H1 (cell line): ENCODE data around the gene XRRA1. TPM values are rescaled to one million over a fixed set of nuclear protein-coding genes. Genes with fewer than 3 reads are reported as not detected.

Source experiments
- CTCF ChIA-PET: fragments of 300-600 bp; sonication (Branson Sonifier 250); formaldehyde crosslinking; loops from one replicate; lab custom pipeline; 2021; ENCODE audit not compliant: partially characterized antibody; lab: Charles Lee
- POLR2A ChIA-PET: fragments of 300-600 bp; sonication (Branson Sonifier 250); formaldehyde crosslinking; loops from one replicate; lab custom pipeline; 2021; ENCODE audit warnings: inconsistent platforms; ENCODE audit not compliant: partially characterized antibody; lab: Charles Lee
- DNase-seq, 2 experiments: peaks; one replicate each; pipeline versions ENCODE4 v3.0.0 to v3.0.0-alpha.2; 2010 to 2022; ENCODE audit warnings: low spot score in 2 of 2, low read depth in 1 of 2, mixed read lengths in 1 of 2
- FAIRE-seq: peaks from 2 replicates; lab custom pipeline; 2011; peaks lifted over from hg19 to GRCh38; lab: Jason Lieb, UNC
- H2AFZ ChIP-seq: 2 replicates; pipeline ENCODE4 v1.8.1; 2012; ENCODE audit warnings: low read length, inconsistent platforms
- H2AK5ac ChIP-seq: 2 replicates; pipeline ENCODE4 v1.6.1; 2013; ENCODE audit warnings: low read depth, low read length
- H2BK120ac ChIP-seq: replicated peaks from 2 replicates; pipeline ENCODE3; 2013; ENCODE audit warnings: low read depth, low read length, inconsistent platforms
- H2BK12ac ChIP-seq: 2 replicates; pipeline ENCODE4 v1.6.1; 2013; ENCODE audit warnings: low read depth, low read length
- H2BK15ac ChIP-seq: 2 replicates; pipeline ENCODE4 v1.6.1; 2013; ENCODE audit warnings: low read length
- H2BK20ac ChIP-seq: 2 replicates; pipeline ENCODE4 v1.6.1; 2013; ENCODE audit warnings: low read length
- H2BK5ac ChIP-seq: 2 replicates; pipeline ENCODE4 v1.6.1; 2013; ENCODE audit warnings: low read depth, low read length
- H3K14ac ChIP-seq: 2 replicates; pipeline ENCODE4 v1.6.1; 2013; ENCODE audit warnings: inconsistent platforms; ENCODE audit not compliant: insufficient read length
- H3K18ac ChIP-seq: 2 replicates; pipeline ENCODE4 v1.6.1; 2013; ENCODE audit warnings: low read length; ENCODE audit errors: extremely low read depth
- H3K23ac ChIP-seq: 2 replicates; pipeline ENCODE4 v1.6.1; 2013; ENCODE audit warnings: inconsistent platforms; ENCODE audit not compliant: insufficient read length
- H3K23me2 ChIP-seq: 2 replicates; pipeline ENCODE4 v1.6.1; 2013; ENCODE audit warnings: low read depth, low read length
- H3K27ac ChIP-seq: 2 replicates; pipeline ENCODE4 v1.6.1; 2011; ENCODE audit warnings: low read depth, low read length, inconsistent platforms
- H3K27me3 ChIP-seq, 4 experiments: replicated peaks in 1 of 4; 1 replicate in 1 of 4; 2 replicates in 3 of 4; pipeline versions ENCODE4 v1.6.1 to v1.8.1; 2011 to 2013; ENCODE audit warnings: low read length in 3 of 4, mild to moderate bottlenecking in 3 of 4, inconsistent platforms in 2 of 4, mixed read lengths in 2 of 4, moderate library complexity in 1 of 4; ENCODE audit not compliant: control insufficient read depth in 3 of 4, insufficient read depth in 3 of 4; ENCODE audit errors: extremely low read depth in 1 of 4
- H3K36me3 ChIP-seq, 4 experiments: 2 replicates each; pipeline versions ENCODE4 v1.6.1 to v1.8.1; 2011 to 2013; ENCODE audit warnings: mild to moderate bottlenecking in 4 of 4, low read length in 3 of 4, moderate library complexity in 2 of 4, control low read depth in 1 of 4, inconsistent platforms in 1 of 4; ENCODE audit not compliant: insufficient read depth in 4 of 4, control insufficient read depth in 2 of 4
- H3K4ac ChIP-seq: replicated peaks from 2 replicates; pipeline ENCODE3; 2013; ENCODE audit warnings: low read length, low read depth, mixed read lengths, inconsistent platforms; ENCODE audit not compliant: insufficient read length
- H3K4me1 ChIP-seq, 4 experiments: replicated peaks in 1 of 4; 1 replicate in 1 of 4; 2 replicates in 3 of 4; pipeline versions ENCODE4 v1.6.1 to v1.8.1; 2011 to 2013; ENCODE audit warnings: low read length in 3 of 4, inconsistent platforms in 2 of 4, mixed read lengths in 1 of 4; ENCODE audit not compliant: insufficient read depth in 4 of 4, control insufficient read depth in 3 of 4
- H3K4me2 ChIP-seq, 2 experiments: 2 replicates each; pipeline versions ENCODE4 v1.6.1 to v1.8.1; 2011 to 2013; ENCODE audit warnings: low read depth in 2 of 2, low read length in 2 of 2, control low read depth in 1 of 2, inconsistent platforms in 1 of 2, mild to moderate bottlenecking in 1 of 2; ENCODE audit not compliant: insufficient read depth in 1 of 2
- H3K4me3 ChIP-seq, 4 experiments: fragments of 200-600, 300-600 bp in 1 of 4; sonication (generic), shearing (Covaris generic), sonication (Bioruptor Twin) in 1 of 4; 2 replicates each; pipeline versions ENCODE4 v1.5.1 to v1.8.1; 2011 to 2016; ENCODE audit warnings: low read length in 4 of 4, low read depth in 3 of 4, control low read depth in 2 of 4, inconsistent platforms in 2 of 4, mild to moderate bottlenecking in 2 of 4, mixed read lengths in 1 of 4, moderate library complexity in 1 of 4; ENCODE audit not compliant: insufficient read depth in 2 of 4; ENCODE audit errors: extremely low read depth in 1 of 4
- H3K56ac ChIP-seq: replicated peaks from 2 replicates; pipeline ENCODE3; 2013; ENCODE audit warnings: low read depth, mild to moderate bottlenecking, mixed read lengths, low read length, inconsistent platforms; ENCODE audit not compliant: insufficient read length
- H3K79me1 ChIP-seq: 2 replicates; pipeline ENCODE4 v1.6.1; 2013; ENCODE audit warnings: low read depth, low read length, control low read depth
- H3K79me2 ChIP-seq, 2 experiments: 2 replicates each; pipeline versions ENCODE4 v1.6.1 to v1.8.1; 2012 to 2013; ENCODE audit warnings: low read length in 2 of 2, mild to moderate bottlenecking in 2 of 2, inconsistent platforms in 1 of 2; ENCODE audit not compliant: insufficient read depth in 2 of 2, control insufficient read depth in 1 of 2
- H3K9ac ChIP-seq, 4 experiments: replicated peaks in 1 of 4; 1 replicate in 1 of 4; 2 replicates in 3 of 4; pipeline versions ENCODE4 v1.6.1 to v1.8.1; 2011 to 2013; ENCODE audit warnings: low read depth in 3 of 4, low read length in 3 of 4, control low read depth in 2 of 4, mild to moderate bottlenecking in 2 of 4, moderate library complexity in 2 of 4, inconsistent platforms in 1 of 4; ENCODE audit errors: extremely low read depth in 1 of 4
- H3K9me3 ChIP-seq, 2 experiments: 2 replicates each; pipeline versions ENCODE4 v1.6.1 to v1.8.1; 2012 to 2013; ENCODE audit warnings: mild to moderate bottlenecking in 2 of 2, moderate library complexity in 2 of 2, control low read depth in 1 of 2, inconsistent platforms in 1 of 2, low read depth in 1 of 2, low read length in 1 of 2, mixed read lengths in 1 of 2; ENCODE audit not compliant: insufficient read depth in 2 of 2
- H4K20me1 ChIP-seq, 2 experiments: replicated peaks in 1 of 2; 2 replicates each; pipeline versions ENCODE3 to v1.8.1; 2011 to 2013; ENCODE audit warnings: inconsistent platforms in 2 of 2, low read length in 2 of 2, mild to moderate bottlenecking in 1 of 2; ENCODE audit not compliant: insufficient read depth in 2 of 2, control insufficient read depth in 1 of 2
- H4K5ac ChIP-seq: 2 replicates; pipeline ENCODE4 v1.6.1; 2013; ENCODE audit warnings: low read length, low read depth, mixed read lengths, inconsistent platforms; ENCODE audit not compliant: insufficient read length
- H4K8ac ChIP-seq: 2 replicates; pipeline ENCODE4 v1.8.0; 2013; ENCODE audit warnings: mild to moderate bottlenecking, moderate library complexity, low read length, inconsistent platforms; ENCODE audit not compliant: insufficient read depth; ENCODE audit errors: extremely low read depth
- H4K91ac ChIP-seq: replicated peaks from 2 replicates; pipeline ENCODE3; 2013; ENCODE audit warnings: low read length, mixed read lengths, inconsistent platforms; ENCODE audit not compliant: insufficient read length
- ATF3 ChIP-seq: IDR thresholded peaks from 2 replicates; pipeline ENCODE4 v1.6.1; 2011; ENCODE audit warnings: low read depth, mild to moderate bottlenecking, low read length; ENCODE audit not compliant: insufficient read depth
- E2F6 ChIP-seq: IDR thresholded peaks from 2 replicates; pipeline ENCODE4 v1.6.1; 2012; ENCODE audit warnings: inconsistent platforms
- GABPA ChIP-seq: IDR thresholded peaks from 2 replicates; pipeline ENCODE4 v1.6.1; 2011; ENCODE audit warnings: mild to moderate bottlenecking, low read length, moderate library complexity, borderline replicate concordance; ENCODE audit not compliant: insufficient read depth
- POLR2A ChIP-seq, 2 experiments: IDR thresholded peaks; 1 replicate in 1 of 2; 2 replicates in 1 of 2; pipeline ENCODE4 v1.6.1; 2011; ENCODE audit warnings: low read depth in 2 of 2, low read length in 2 of 2, mild to moderate bottlenecking in 2 of 2; ENCODE audit errors: control extremely low read depth in 1 of 2
- POLR2AphosphoS5 ChIP-seq: IDR thresholded peaks from 2 replicates; pipeline ENCODE4 v1.6.1; 2011; ENCODE audit warnings: low read depth, low read length
- POU5F1 ChIP-seq: IDR thresholded peaks from 2 replicates; pipeline ENCODE4 v1.6.1; 2011; ENCODE audit warnings: low read depth, mild to moderate bottlenecking, low read length, moderate library complexity
- RNF2 ChIP-seq: fragments of 200-900, 300-1000 bp; sonication (generic); IDR thresholded peaks from 2 replicates; pipeline ENCODE4 v1.7.1; 2016; ENCODE audit warnings: borderline replicate concordance, low read depth, mild to moderate bottlenecking, antibody characterized with exemption, low read length; ENCODE audit not compliant: poor library complexity, severe bottlenecking; ENCODE audit errors: missing control alignments
- SAP30 ChIP-seq: fragments of 300-600 bp; sonication (generic); IDR thresholded peaks from 2 replicates; pipeline ENCODE4 v1.7.1; 2012; ENCODE audit warnings: low read length, moderate library complexity, mild to moderate bottlenecking, inconsistent platforms; ENCODE audit not compliant: insufficient read depth, insufficient replicate concordance
- SRF ChIP-seq: IDR thresholded peaks from 2 replicates; pipeline ENCODE4 v1.6.1; 2011; ENCODE audit warnings: mild to moderate bottlenecking, low read depth, low read length, moderate library complexity
- TBP ChIP-seq: IDR thresholded peaks from 2 replicates; pipeline ENCODE4 v1.6.1; 2011; ENCODE audit warnings: low read depth, low read length, improper control_type of control experiment
- WGBS, 2 experiments: shearing (Covaris generic) in 1 of 2; methylation state at CpG; one replicate each; pipeline versions ENCODE4 v1.1.6 to v1.1.7; 2013 to 2015; ENCODE audit warnings: low lambda C conversion rate in 2 of 2, mixed read lengths in 2 of 2, inconsistent platforms in 1 of 2, low coverage in 1 of 2, missing lambda C conversion rate in 1 of 2; ENCODE audit not compliant: insufficient replicate concordance in 2 of 2, insufficient coverage in 1 of 2, insufficient read length in 1 of 2; ENCODE audit errors: extremely low coverage in 1 of 2, missing lambda C conversion rate in 1 of 2; 5-methylcytosine and 5-hydroxymethylcytosine counted together
- polyA plus RNA-seq, 7 experiments: library from polyadenylated mRNA; depleted of rRNA in 3 of 7; stranded (reverse) in 5 of 7; unstranded in 2 of 7; fragments of >200 nt in 5 of 7; fragments of 200-250 nt in 2 of 7; gene quantifications; 1 replicate in 5 of 7; 2 replicates in 1 of 7; 4 replicates in 1 of 7; pipeline versions ENCODE4 v1.2.1 to v1.2.3, GENCODE V29; 2011 to 2013; ENCODE audit warnings: missing spikeins in 2 of 7, mixed read lengths in 2 of 7
- total RNA-seq: library from RNA; stranded (reverse); fragmentation: NEBNext Ultra II Directional; extraction: Animal tissue kit (Norgen Biotek cat#: 25700); gene quantifications from 2 replicates; pipeline ENCODE4 v1.2.1, GENCODE V29; 2021

Gene XRRA1
- total and polyA plus RNA-seq, 2 of the 8 experiments (the other 6 are each of a cell fraction or from before 2014, with no cell fraction given): 2.1 to 7.1 TPM

- Histone ChIP-seq H2BK15ac (no peak overlapping the region), H3K4me1 (no peaks in the 10 kb centered on the region), H3K27me3 (no peaks in the 10 kb centered on the region), H2BK20ac (no peak overlapping the region), H3K18ac (no peak overlapping the region), H4K91ac (no peak overlapping the region), H3K79me2 (no peaks in the 10 kb centered on the region), H3K56ac (no peak overlapping the region), H3K4ac (no peak overlapping the region), H2AK5ac (no peak overlapping the region), H3K4me3 (no peak overlapping the region), H2BK12ac (no peak overlapping the region), H3K23ac (no peak overlapping the region), H3K27ac (no peak overlapping the region), H4K5ac (no peak overlapping the region), H3K9ac (no peak overlapping the region; a peak in 1 of 7 replicates), H4K20me1 (no peaks in the 10 kb centered on the region), H4K8ac (no peak overlapping the region), H3K23me2 (no peaks in the 10 kb centered on the region), H3K36me3 (peaks cover 6 to 20% (median 18%) of the 10 kb centered on the region in 4 experiments; a peak in 6 of 8 replicates), H3K9me3 (no peaks in the 10 kb centered on the region), H3K14ac (no peak overlapping the region), H2AFZ (no peak overlapping the region), H3K79me1 (no peaks in the 10 kb centered on the region), H3K4me2 (no peak overlapping the region), H2BK120ac (no peak overlapping the region), H2BK5ac (no peak overlapping the region)
- WGBS, 2 experiments: 54% methylated on average over 2 of the region's 2 CpGs; no CpG with 5 or more reads in 1 of the 2 experiments
- no peak for TF ChIP-seq RNF2
- no peak for TF ChIP-seq SAP30
- TF ChIP-seq POU5F1: no peak
- no peak for TF ChIP-seq POLR2A (IDR thresholded peaks at IDR 0.05; ENCODE audit: control extremely low read depth in 1 of 2, low read depth in 2 of 2, low read length in 2 of 2)
- no peak for TF ChIP-seq TBP
- no peak for TF ChIP-seq SRF
- TF ChIP-seq POLR2AphosphoS5: no peak
- TF ChIP-seq E2F6: no peak
- TF ChIP-seq ATF3: no peak
- TF ChIP-seq GABPA: no peak
- FAIRE-seq: no peak
- CTCF ChIA-PET: interaction anchor here (0.6 to 0.9 kb wide), 2 partner anchors 44 to 114 kb away, joined by 3 read pairs; no protein-coding TSS in a partner anchor
- POLR2A ChIA-PET: no interaction called here
- no peak for DNase-seq
These were observed 108.4 kb downstream of the XRRA1 start for GRCh38 chr11:74840486-74840885.
